HG03520 (cell line): Measurements from ENCODE around the gene AP2A2.
"Not testable (repeated sequence)": the region's sequence is repeated elsewhere in the genome, so short reads cannot be mapped to it uniquely, and the experiment has no call there.

Experiments
- ATAC-seq: cut with Tn5 transposase; IDR thresholded peaks from one replicate; pipeline ENCODE4 v1.9.1; 2021; ENCODE audit warnings: mild to moderate bottlenecking, moderate library complexity; ENCODE audit not compliant: unreplicated experiment

The AP2A2 gene

DNA sequence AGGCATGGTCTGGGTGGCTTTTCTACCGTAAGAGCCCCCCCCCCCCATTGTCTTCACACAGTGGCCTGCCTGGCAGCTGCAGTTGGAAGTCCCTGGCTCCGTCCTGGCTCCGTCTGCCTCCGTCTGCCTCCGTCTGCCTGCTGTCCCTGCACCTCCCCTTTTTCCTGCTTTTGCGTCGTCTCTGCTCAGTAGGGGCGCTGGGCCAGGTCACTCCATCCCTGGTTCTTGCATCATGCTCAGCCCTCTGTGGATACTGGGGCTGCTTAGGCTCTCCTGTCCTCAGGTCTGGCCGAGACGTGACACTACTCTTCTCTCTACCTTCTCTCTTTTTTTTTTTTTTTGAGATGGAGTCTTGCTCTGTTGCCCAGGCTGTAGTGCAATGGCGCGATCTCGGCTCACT, 27.8 kb downstream of the AP2A2 start:
- no peak for ATAC-seq

DNA sequence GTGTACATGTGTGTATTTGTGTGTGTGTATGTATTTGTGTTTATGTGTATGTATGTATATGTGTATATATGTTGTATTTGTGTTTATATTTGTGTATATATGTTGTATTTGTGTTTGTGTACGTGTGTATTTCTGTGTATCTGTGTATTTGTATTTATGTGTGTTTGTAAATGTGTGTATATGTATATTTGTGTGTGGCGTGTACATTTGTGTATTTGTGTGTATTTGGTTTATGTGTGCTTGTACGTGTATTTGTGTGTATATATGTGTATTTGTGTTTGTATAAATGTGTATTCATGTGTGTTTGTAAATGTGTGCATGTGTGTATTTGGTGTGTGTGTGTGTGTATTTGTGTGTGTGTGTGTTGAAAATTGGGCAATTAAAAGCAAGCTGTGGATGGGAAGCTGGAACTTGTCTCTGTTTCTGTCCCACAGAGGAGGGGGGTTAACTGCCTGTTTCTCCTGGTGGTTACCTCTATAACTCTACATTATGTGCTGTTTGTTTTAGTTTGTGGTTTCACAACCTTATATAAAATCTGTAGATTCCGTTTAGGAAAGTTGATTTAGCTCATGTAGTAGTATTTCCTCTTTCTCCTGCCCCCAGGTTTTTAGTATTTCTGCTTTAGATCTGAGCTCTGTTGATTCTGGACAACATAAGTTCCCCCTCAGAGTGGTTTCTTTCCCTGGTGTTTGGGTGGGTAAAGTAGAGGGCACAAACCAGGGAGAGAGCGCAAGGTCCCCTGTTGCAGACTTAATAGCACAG, 28.9 kb downstream of the AP2A2 start:
- ATAC-seq = no peak

DNA sequence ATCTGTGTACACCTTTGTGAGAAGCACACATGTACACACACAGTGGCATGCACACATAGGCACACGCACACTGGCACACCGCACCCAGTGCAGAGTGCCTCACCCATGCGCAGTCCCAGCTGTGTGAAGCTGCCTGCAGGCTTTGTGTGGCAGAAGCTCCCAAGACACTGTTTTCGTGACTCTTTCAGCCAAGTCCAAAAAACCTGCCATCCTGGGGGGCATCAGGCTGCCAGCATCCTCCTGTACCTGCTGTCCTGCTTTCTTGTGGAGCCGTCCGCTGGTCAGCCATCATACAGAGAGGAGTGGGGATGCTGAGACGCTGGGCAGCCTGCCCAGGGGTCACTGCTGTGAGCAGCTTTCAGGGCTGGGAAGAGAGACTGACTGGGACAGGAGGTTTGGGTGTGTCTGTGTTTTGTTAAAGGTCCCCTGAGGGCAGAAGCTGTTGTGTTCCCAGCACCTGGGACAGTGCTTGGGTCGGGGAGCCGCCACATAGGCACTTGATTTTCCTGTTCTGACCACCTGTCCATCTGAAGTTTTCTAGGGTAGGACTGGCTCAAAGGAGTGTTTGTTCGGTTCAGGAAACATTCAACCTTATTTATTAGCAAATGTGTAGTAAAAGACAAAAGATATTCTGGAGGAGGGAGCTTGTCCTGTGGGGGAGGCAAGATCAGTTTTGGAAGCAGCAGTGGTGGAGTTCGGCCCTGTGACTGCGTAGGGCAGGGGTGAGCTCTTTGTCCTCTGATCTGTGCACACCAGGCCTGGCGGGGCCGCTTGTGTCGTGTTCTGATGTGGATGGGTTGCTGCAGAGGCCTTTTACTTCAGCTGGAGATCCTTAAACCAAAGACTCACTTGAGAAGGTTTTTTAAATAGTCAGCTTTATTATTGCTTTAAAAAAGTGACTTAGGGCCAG, 29.7 kb downstream of the AP2A2 start:
- no peak for ATAC-seq

DNA sequence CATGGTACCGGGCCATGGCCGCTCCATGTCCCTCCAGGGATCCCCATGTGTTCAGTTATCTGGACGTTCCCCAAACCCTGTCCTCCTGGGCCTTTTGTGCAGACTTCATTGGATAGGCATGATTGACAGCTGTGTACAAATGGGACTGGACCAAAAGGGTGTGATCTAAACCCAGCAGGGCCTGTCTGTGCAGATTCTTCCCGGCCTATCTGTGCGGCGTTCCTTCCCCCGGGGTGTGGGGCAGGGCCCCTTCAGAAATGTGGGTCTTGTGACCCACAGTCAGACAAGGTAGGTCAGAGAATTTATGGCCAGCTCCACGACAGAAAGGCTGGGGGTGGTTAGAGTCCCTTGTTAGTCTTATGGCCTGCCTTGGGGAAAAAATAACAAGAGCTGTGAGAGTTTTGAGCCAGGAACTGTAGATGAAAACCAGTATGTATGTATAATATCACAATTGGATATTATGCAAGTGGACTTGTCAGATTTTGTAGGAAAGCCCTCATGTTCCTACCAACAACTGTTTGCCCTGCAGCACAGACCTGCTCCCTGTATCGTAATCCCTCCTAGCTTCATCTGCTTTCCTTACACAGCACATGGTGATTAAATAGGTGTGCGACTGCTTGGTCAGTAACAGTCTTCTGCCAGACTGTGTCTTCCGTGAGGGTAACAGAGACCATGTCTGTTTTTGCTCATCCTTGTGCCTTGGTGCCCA, 31.7 kb downstream of the AP2A2 start:
- no peak for ATAC-seq

DNA sequence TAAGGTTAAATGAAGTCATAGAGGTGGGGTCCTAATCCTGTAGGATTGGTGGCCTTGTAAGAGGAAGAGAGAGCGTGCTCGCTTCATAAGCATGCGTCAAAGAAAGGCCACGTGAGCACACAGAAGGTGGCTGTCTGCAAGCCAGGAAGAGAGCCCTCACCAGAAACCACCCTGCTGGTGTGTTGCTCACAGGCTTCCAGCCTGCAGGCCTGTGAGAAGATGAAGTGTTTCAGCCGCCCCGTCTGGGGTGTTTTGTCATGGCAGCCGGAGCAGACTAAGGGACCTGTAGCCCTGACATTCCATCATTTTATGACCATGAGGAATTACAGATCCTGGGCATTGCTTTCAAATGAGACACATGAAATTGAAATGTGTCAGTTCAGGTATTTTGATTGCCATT, 32.4 kb downstream of the AP2A2 start:
- no peak for ATAC-seq

DNA sequence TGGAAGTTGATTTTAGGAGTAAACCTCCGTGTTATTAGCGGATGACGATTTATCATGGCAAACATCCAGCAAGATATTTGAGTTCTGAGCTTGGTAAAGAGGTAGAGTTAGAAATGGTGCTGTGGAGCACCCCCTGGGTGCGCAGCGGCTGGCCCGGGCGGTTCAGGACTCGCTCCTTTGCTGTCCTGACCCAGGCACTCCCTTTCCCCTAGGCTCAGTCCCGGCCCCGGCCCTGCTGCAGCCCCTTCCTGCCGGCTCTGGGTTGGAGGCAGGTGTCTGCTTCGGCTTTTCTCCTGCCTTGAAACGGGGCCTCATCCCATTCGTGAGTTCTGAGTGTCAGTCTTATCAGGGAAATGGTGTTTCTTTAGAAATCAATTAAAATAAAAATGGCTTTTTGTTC, 33.4 kb downstream of the AP2A2 start:
- ATAC-seq = no peak

DNA sequence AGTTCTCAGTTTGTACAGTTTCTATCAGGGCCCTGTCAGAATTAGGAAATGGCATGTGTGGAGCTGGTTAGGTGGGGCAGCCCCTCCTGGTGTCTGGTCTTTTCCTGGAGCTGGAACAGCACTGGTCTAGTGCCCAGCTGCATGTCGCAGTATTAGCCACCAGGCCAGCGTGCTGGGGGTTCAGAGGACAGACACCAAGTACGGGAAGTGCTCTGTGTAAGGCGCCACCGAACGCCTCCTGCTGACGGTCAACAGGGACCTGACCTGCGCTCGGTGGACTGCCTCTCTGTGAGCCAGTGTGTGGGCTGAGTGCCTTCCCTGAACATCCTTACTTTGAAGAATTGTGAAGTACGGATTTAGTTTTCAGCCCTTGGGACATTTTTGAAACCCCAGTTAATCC, 33.9 kb downstream of the AP2A2 start:
- ATAC-seq = no peak

DNA sequence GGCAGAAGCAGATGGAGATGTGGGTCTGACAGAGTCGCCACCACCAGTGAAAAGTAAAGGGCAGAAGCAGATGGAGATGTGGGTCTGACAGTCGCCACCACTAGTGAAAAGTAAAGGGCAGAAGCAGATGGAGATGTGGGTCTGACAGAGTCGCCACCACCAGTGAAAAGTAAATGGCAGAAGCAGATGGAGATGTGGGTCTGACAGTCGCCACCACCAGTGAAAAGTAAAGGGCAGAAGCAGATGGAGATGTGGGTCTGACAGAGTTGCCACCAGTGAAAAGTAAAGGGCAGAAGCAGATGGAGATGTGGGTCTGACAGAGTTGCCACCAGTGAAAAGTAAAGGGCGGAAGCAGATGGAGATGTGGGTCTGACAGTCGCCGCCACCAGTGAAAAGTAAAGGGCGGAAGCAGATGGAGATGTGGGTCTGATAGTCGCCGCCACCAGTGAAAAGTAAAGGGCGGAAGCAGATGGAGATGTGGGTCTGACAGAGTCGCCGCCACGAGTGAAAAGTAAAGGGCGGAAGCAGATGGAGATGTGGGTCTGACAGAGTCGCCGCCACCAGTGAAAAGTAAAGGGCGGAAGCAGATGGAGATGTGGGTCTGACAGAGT, 35.7 kb downstream of the AP2A2 start:
- not testable (repeated sequence) for ATAC-seq

DNA sequence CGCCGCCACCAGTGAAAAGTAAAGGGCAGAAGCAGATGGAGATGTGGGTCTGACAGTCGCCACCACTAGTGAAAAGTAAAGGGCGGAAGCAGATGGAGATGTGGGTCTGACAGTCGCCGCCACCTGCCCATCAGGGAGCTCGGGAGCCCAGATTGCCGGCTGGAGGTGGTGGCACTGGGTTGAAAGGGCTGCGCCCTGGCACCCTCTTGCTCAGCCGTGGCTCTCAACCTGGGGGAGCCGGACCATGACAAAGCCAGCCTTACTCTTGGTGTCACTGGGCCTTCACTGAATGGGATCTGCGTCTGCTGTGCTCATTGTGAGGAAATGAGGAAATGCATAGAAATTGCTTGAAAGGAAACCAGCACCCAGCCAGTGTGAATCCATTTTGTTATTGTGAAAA, 36.3 kb downstream of the AP2A2 start:
- no peak for ATAC-seq

DNA sequence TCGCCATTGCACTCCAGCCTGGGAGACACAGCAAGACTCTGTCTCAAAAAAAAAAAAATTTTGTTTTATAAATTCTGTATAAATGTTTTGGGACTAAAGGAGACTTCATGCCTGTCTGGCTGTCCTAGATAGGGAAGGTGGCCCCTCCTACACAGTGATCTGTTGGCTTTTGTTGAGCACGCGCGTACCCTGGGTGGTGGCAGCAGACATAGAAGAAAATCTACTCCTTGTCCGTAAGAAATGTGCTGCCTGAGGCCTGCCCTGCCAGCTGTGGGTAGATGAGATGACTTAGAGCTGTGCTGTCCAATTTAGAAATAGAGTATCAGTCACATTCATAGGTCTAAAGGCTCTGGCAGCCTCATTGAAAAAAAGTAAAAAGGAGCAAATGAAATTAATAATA, 37.0 kb downstream of the AP2A2 start:
- no peak for ATAC-seq

DNA sequence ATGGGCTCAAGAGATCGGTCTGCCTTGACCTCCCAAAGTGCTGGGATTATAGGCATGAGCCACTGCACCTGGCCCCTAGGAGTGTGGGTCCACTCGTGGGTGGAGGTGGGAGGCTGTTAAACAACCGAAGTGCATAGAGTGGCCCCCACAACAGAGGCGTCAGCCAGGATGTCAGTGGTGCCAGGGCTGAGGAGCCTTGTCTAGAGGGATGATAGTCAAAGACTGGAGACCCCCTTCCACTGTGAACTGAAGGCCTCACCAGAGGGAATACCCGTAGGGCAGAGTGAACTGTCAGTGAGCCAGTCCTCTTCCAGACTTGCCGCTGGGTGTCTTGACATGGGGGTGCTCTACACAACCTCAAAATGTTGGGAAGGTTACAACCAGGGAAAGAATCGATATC, 38.2 kb downstream of the AP2A2 start:
- ATAC-seq = no peak

DNA sequence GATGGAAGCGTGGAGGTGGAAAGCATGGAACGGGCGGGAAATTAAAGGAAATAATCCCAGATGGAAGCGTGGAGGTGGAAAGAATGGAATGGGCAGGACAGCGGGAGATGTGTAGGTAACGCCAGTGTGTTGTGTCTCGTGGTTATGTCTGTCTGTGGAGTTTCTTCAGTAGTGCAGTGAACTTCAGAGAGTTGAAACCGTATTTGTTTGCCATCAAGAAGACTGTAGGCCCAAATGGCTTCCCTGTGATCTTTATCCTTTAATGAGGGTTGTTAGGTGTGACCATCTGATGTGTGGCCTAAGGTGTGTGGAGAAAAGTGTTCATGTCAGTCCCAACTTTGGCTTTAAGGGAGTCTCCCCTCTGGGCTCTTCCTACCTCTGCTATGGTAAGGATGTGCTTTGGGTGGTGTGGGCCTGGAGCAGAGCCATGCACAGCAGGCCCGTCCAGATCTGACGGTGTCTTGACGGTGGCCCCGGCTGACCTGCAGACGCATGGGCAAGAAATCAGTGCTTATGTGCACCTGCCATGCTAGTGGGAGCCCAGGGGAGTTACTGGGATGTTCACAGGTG, 39.6 kb downstream of the AP2A2 start:
- ATAC-seq = no peak

DNA sequence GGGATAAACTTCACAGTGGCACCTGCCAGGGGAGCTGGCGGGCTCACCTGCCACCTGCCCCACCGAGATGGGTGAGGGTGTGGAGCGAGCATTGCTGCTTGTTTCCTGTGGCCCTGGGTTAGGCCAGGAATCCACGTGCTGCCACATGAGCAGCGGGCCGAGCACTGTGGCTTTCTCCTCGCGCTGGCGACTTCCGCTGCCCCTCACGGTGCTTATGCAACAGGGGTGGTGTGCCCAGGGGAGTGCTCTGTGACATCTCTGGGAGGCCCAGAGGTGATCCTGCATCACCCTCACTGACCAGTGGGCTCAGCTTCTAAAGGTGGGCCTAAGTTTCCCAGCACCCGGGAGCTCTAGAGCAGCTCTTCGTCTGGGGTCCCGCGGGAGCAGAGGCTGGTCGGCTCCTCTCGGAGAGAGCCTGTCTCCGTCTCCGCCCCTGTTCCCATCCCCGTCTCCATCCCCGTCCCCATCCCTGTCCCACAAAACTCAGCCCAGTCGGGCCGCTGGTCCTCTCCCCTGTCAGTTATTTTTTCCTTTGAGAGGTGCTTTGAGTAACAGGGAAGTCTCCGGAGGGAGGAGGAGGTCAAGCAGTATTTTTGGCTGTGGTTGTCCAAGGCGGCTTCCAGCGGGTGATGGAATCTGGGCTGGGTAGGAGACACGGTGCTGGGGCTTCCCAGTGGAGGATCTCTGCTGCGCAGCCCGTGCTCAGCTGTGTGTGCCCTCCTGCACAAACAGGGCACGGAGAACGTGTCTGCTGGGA, 42.5 kb downstream of the AP2A2 start:
- ATAC-seq = no peak

DNA sequence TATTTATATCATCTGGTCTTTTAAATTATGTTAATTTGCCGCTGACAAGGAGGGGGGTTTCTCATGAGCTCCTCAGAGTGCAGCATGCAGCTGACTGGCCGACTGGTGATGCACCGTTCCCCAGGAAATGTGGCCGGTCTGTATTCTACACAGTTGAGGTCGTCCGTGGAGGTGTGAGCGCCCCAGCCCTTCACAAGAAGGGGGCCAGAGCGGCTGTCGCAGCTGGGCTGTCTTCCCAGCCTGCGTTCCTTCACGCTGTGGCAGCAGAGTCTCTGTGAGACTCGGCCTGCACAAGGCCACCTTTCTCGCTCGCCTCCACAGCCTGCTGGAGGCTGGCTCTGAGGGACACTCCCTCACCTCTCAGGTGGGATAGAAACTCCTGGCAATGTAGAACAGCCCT, 43.2 kb downstream of the AP2A2 start:
- no peak for ATAC-seq

DNA sequence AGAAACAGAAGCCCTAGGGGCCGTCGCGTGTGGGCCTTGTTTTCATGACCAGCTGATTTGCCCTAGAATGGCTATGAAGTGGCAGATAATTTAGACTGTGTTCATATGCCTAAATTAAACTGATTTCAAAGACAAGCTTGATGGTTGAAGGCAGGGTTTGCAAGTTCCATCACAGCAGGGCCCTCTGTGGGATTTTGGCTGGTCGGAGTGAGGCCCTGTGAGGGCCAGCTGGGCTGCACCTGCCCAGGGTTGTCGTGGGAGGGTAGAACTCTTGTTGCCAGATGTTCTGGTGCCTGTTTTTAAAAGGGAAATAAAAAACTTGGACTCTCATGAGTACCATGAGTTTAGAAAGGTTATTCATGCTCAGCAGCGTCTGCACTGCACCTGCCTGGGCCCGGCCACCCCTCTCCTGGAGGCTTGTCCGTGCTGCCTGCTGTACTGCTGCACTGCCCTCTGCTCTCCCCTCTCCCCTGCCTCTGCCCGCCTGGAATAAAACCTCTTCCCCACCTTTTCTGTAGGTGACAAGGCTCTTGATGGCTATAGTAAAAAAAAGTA, 44.1 kb downstream of the AP2A2 start:
- ATAC-seq = no peak

DNA sequence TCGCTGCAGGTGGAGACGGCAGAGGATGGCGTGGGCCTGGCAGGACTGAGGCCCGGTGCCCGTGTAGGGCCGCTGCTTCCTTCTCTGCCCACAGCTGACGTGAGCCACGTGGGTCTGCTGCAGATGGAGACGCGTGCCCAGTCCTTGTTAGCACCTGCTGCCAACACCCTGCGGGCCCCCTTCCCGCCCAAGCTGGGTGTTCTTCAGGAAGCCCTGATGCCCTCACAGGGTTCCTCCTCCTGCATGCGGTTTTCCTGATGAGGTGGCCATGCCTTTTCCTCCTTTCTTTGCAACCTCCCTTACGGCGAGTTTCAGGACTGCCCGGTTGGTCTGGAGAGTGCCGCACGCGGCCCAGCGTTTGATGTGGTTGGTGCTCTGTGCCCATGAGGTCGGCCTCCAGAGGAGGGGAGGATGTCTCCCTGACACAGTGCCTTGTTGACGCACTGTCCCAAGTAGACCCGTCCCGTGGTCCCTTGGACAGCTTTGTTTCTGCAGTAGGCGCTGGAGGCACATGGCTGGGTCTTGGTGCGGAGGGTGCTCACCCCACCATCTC, 44.7 kb downstream of the AP2A2 start:
- ATAC-seq = no peak

DNA sequence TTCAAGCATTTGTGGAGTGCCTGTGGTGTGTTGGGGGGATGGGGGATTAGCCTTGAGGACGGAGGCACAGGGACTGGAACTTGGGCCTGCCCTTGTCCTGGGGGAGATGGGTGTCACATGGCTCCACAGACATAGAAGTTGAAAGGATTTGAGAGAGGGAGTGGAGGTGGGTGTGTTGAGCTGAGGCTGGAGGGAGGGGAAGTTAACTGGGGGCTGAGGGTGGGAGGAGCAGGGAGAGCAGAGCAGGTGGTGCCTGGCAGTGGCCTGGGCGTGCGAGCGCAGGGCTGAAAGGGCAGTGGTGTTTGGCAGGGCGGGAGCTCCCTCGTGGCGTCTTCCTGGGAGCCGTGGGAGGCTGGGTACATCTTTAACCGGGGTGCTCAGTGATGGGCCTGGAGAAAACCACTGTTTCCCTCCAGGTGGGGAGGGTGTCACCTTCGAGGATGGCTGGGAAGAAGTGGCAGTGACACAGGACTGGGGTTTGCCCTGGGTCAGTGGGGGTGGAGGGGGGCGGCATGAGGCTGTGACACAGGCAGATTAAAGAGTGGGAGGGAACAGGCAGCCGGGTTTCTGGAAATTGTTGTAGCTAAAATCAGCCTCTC, 45.5 kb downstream of the AP2A2 start:
- ATAC-seq = no peak

DNA sequence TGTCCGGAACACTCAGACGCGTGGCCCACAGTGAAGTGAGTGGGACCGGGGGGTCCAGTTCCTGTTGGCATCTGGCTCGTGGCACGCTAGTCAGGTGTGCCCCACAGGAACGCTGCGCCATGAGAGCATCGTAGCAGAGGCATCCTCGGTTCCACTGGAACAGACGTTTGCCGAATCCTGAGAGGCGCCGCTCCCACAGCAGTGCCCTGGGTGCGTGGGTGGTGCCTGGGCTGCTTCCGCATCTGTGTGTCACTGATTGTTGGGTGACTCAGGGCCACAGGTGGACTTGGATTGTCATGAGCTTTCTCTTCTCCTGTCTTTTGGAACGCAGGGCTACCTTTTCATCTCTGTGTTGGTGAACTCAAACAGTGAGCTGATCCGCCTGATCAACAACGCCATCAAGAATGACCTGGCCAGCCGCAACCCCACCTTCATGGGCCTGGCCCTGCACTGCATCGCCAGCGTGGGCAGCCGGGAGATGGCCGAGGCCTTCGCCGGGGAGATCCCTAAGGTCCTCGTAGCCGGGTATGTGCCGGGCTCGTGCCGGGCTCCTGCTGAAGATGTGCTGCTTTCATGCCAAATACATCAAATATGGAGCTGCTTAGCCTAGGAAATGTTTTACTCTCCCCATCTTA, 46.2 kb downstream of the AP2A2 start:
- ATAC-seq = no peak
